ENCODE data around the gene EXOC4.

Gene EXOC4

GRCh38 chr7:133361806-133362205 lies 108.9 kb downstream of the EXOC4 start:
- no peak for DNase-seq (ENCODE audit: low read depth in 1 of 2, low spot score in 1 of 2)

GRCh38 chr7:133364959-133365690 lies 112.2 kb downstream of the EXOC4 start:
- no peak for DNase-seq (ENCODE audit: low read depth in 1 of 2, low spot score in 1 of 2)

- no peak for DNase-seq (ENCODE audit: low read depth in 1 of 2, low spot score in 1 of 2)
Measured at GRCh38 chr7:133365917-133366316, 113.0 kb downstream of the EXOC4 start.

- DNase-seq (ENCODE audit: low read depth in 1 of 2, low spot score in 1 of 2), result no peak
Measured at GRCh38 chr7:133367561-133367960, 114.7 kb downstream of the EXOC4 start.

GRCh38 chr7:133369130-133369529 lies 116.3 kb downstream of the EXOC4 start:
- no peak for DNase-seq (ENCODE audit: low read depth in 1 of 2, low spot score in 1 of 2)

- no peak for DNase-seq (ENCODE audit: low read depth in 1 of 2, low spot score in 1 of 2)
Measured at GRCh38 chr7:133371616-133372015, 118.7 kb downstream of the EXOC4 start.

GRCh38 chr7:133372337-133372736 lies 119.5 kb downstream of the EXOC4 start:
- DNase-seq (ENCODE audit: low read depth in 1 of 2, low spot score in 1 of 2), result no peak

GRCh38 chr7:133376514-133376913 lies 123.6 kb downstream of the EXOC4 start:
- DNase-seq (ENCODE audit: low read depth in 1 of 2, low spot score in 1 of 2), result no peak

GRCh38 chr7:133381965-133382364 lies 129.1 kb downstream of the EXOC4 start:
- no peak for DNase-seq (ENCODE audit: low read depth in 1 of 2, low spot score in 1 of 2)

- DNase-seq (ENCODE audit: low read depth in 1 of 2, low spot score in 1 of 2), result no peak
Measured at GRCh38 chr7:133382775-133383559, 130.1 kb downstream of the EXOC4 start.

- DNase-seq (ENCODE audit: low read depth in 1 of 2, low spot score in 1 of 2), result no peak
Measured at GRCh38 chr7:133386205-133386604, 133.3 kb downstream of the EXOC4 start.

- no peak for DNase-seq (ENCODE audit: low read depth in 1 of 2, low spot score in 1 of 2)
Measured at GRCh38 chr7:133389727-133390126, 136.8 kb downstream of the EXOC4 start.

- no peak for DNase-seq (ENCODE audit: low read depth in 1 of 2, low spot score in 1 of 2)
Measured at GRCh38 chr7:133391206-133391605, 138.3 kb downstream of the EXOC4 start.

- DNase-seq (ENCODE audit: low read depth in 1 of 2, low spot score in 1 of 2), result no peak
Measured at GRCh38 chr7:133394369-133394768, 141.5 kb downstream of the EXOC4 start.

GRCh38 chr7:133395551-133395950 lies 142.7 kb downstream of the EXOC4 start:
- DNase-seq (ENCODE audit: low read depth in 1 of 2, low spot score in 1 of 2), result no peak

GRCh38 chr7:133398506-133398905 lies 145.6 kb downstream of the EXOC4 start:
- DNase-seq (ENCODE audit: low read depth in 1 of 2, low spot score in 1 of 2), result no peak

- DNase-seq (ENCODE audit: low read depth in 1 of 2, low spot score in 1 of 2), result no peak
Measured at GRCh38 chr7:133401225-133401624, 148.3 kb downstream of the EXOC4 start.

- DNase-seq (ENCODE audit: low read depth in 1 of 2, low spot score in 1 of 2), result no peak
Measured at GRCh38 chr7:133408212-133408611, 155.3 kb downstream of the EXOC4 start.

- DNase-seq (ENCODE audit: low read depth in 1 of 2, low spot score in 1 of 2), result no peak
Measured at GRCh38 chr7:133409421-133409820, 156.5 kb downstream of the EXOC4 start.

GRCh38 chr7:133409966-133410365 lies 157.1 kb downstream of the EXOC4 start:
- no peak for DNase-seq (ENCODE audit: low read depth in 1 of 2, low spot score in 1 of 2)

GRCh38 chr7:133411395-133411794 lies 158.5 kb downstream of the EXOC4 start:
- no peak for DNase-seq (ENCODE audit: low read depth in 1 of 2, low spot score in 1 of 2)

GRCh38 chr7:133412942-133413341 lies 160.1 kb downstream of the EXOC4 start:
- no peak for DNase-seq (ENCODE audit: low read depth in 1 of 2, low spot score in 1 of 2)

- DNase-seq (ENCODE audit: low read depth in 1 of 2, low spot score in 1 of 2), result no peak
Measured at GRCh38 chr7:133419041-133419440, 166.2 kb downstream of the EXOC4 start.

Data from stimulated activated CD4-positive, alpha-beta T cell treated with anti-CD3 and anti-CD28 coated beads, Interleukin-15, amount 100 ng/mL, for 1 hour (primary cell).